ENCODE results near the gene UGGT2. TPM values are rescaled to one million over a fixed set of nuclear protein-coding genes. Genes with fewer than 3 reads are reported as not detected.

The UGGT2 gene
- total RNA-seq, 1 experiment from 2014 or later: 34.5 TPM

DNA sequence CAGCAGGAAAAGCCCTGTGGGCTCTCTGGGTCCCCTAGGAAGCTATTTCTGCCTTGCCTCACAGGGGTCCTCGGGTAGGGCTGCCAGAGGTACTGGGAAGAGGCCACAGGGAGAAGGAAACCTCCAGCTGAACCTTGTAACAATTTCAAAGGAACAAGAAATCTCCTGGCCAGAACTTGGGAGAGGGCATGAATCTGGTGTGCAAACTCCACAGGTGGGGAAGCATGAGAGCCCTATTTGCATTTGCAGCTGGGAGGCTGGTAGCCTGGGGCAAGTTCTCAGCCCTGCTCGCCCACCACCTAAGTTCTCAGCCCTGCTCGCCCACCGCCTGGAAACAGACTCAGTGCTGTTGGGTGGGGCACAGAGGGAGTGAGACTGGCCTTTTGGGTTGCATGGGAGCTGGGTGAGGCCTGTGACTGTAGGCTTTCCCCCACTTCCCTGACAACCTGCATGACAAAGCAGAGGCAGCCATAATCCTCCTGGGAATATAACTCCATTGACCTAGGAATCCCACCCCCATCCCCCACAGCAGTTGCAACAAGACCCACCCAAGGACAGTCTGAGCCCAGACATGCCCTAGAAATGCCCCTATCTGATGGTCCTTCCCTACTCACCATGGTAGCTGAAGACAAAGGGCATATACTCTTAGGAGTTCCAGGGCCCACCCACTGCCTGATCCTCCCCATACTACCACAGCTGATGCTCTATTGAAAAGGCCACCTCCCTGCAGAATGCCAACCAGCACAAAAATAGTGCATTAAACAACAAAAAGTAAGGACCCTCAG, 11.7 kb downstream of the UGGT2 start:
- WGBS (ENCODE audit: extremely low coverage, insufficient read length, low lambda C conversion rate): no CpG with 5 or more reads among the region's 4 CpGs
- Histone ChIP-seq H3K79me1 (ENCODE audit: insufficient read depth, low read depth, low read length, poor library complexity, severe bottlenecking) (peaks cover 7% of the 10 kb centered on the region), H2BK20ac (ENCODE audit: low read depth, low read length, poor library complexity, severe bottlenecking) (no peak overlapping the region), H2AK5ac (ENCODE audit: insufficient read length, low read length) (no peak overlapping the region), H4K20me1 (ENCODE audit: control insufficient read depth, insufficient read depth, insufficient read length) (no peaks in the 10 kb centered on the region), H3K14ac (ENCODE audit: insufficient read depth, low read length) (no peak overlapping the region; the same call in 1 of the 2 replicates), H2BK120ac (ENCODE audit: low read depth, low read length, poor library complexity, severe bottlenecking) (no peak overlapping the region), H2BK5ac (ENCODE audit: insufficient read length, low read length) (no peak overlapping the region), H3K27me3 (ENCODE audit: insufficient read depth, low read length) (no peaks in the 10 kb centered on the region), H2BK12ac (ENCODE audit: insufficient read length, low read depth, low read length) (no peak overlapping the region), H3K23ac (ENCODE audit: insufficient read length, low read depth, low read length) (no peak overlapping the region), H4K5ac (ENCODE audit: insufficient read length, low read depth, low read length) (no peak overlapping the region), H3K27ac (ENCODE audit: insufficient read length, low read depth, low read length) (no peak overlapping the region), H4K91ac (ENCODE audit: insufficient read length, low read depth, low read length) (no peak overlapping the region), H3K18ac (ENCODE audit: insufficient read length, low read depth, low read length) (no peak overlapping the region), H3K4ac (ENCODE audit: low read depth, low read length) (no peak overlapping the region), H2AFZ (ENCODE audit: low read length) (no peak overlapping the region), H4K8ac (replicated peaks; ENCODE audit: insufficient read length, low read depth, low read length) (no peak overlapping the region), H2BK15ac (ENCODE audit: low read depth, low read length) (no peak overlapping the region), H3K4me2 (ENCODE audit: insufficient read depth, insufficient read length, low read length) (peak overlapping the region; percentile 30), H3T11ph (ENCODE audit: low read length) (no peak overlapping the region), H3K9me3 (ENCODE audit: control insufficient read depth, low read depth, low read length) (no peaks in the 10 kb centered on the region), H3K4me1 (ENCODE audit: insufficient read depth, low read length) (peaks cover 7% of the 10 kb centered on the region), H3K23me2 (ENCODE audit: insufficient read length, low read depth, low read length, poor library complexity, severe bottlenecking) (peaks cover 5% of the 10 kb centered on the region), H3K56ac (ENCODE audit: insufficient read length, low read depth, low read length) (no peak overlapping the region), H3K9ac (ENCODE audit: extremely low read depth, insufficient read length, low read length) (no peak overlapping the region), H3K79me2 (ENCODE audit: insufficient read depth, low read length) (peaks cover 14% of the 10 kb centered on the region; the same call in 1 of the 2 replicates)
- peaks cover 22 to 58% (median 44%) of the 10 kb centered on the region in 3 experiments for H3K36me3 Mint-ChIP-seq (ENCODE audit: insufficient read depth in 1 of 3, low read depth in 3 of 3)
- H3K27ac Mint-ChIP-seq: peak overlapping the region; percentile 66 to 87 (median 82); a peak in 5 of 7 replicates
- peaks cover 14 to 49% of the 10 kb centered on the region in 2 experiments for H3K9me3 Mint-ChIP-seq
- TF ChIP-seq CTCF (conservative IDR thresholded peaks at IDR 0.05): no peak
- H3K4me3 Mint-ChIP-seq: peak overlapping the region; percentile 9 to 14; a peak in 1 of 5 replicates
- H3K4me1 Mint-ChIP-seq: peaks cover 33 to 67% of the 10 kb centered on the region in 2 experiments
- H3K27me3 Mint-ChIP-seq (ENCODE audit: low read depth): no peaks in the 10 kb centered on the region
- DNase-seq: peak; percentile 51
